NCI-H226 (cell line): ENCODE data around the gene TNS1.

ENCODE experiments used
- DNase-seq: peaks from one replicate; pipeline ENCODE4 v3.0.0-alpha.2; 2015

Gene TNS1

DNA sequence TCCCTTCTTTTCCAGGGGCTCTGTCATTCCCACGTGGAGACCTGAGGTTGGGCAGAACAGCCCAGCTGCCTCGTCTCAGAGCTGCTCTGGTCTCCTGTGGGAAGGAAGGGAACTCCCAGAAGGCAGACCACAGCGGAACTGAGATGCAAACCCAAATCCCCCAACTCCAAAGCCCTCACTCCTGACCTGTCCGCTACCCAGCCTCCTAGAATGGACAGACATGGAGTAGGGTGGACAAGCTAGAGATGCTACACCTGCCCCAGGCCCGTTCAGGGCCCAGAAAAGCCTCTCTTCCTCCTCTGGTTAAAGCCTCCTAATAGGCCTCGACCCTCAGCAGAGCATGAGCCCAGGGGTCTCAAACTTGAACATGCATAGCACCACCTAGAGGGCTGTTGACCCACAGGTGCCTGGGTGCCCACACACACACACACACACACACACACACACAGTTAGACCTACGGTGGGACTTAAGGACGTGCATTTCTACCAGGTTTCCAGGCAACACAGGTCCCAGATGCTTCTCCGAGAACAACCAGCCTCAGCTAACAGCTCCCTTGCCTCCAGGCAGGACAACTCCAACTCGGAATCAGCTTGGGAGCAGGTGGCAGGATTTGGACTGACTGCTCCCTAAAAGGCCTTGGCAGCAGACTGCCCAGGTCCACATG is 93.5 kb downstream of the TNS1 start:
- DNase-seq, result no peak

DNA sequence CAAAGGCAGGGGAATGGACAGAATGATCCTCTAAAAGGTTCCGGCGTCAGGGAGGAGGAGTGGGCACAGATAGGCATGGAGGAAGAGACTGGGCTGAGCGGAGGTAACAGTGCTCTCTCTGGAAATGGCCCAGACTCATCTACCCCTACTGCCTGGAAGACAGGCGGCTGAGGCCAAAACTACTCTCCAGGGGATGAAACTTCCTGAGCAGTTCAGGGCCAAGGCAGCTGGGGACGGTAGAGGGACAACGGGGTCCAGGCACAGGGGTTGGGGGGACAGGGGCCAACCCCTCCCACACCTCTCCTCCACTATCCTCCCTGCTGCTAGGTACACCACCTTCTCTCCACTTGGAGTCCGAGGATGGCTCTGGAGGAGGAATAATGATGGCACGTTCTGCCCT is 94.3 kb downstream of the TNS1 start:
- no peak for DNase-seq

DNA sequence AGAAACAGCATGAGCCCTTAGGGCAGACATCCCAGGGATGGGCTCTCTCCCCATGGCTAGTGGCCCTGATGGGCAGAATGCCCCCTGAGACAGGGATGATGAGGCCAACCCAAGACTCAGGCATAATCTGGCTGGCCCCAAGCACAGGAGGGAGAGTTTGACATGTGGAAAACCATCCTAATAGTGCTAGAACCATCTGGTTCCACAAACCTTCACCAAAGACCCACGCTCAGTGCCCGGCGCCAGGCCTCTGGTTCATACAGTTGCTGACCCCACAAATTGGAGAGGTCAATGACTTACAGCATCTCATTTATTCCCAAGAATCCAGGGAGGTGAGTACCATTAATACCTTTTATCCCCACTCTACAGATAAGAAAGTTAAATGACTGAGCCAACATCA is 95.5 kb downstream of the TNS1 start:
- DNase-seq, result no peak

DNA sequence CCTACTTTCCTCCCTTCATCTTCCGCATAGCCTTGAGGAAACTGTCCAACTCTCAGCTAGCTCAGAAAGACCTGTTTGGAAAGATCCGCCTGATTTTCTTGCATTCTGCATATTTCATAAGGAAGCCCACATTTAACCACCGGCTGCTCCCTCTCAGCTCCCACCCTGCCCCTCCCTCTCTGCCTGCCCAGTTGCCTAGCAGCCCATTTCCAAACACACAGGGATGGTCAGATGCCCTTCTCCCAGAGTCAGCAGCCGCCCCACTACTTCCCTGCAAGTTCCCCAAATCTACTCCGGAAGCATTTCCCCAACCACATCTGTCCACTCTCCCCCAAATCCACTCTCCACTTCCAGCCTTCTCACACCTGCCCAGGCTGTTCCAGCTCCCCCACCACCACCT is 96.0 kb downstream of the TNS1 start:
- no peak for DNase-seq

DNA sequence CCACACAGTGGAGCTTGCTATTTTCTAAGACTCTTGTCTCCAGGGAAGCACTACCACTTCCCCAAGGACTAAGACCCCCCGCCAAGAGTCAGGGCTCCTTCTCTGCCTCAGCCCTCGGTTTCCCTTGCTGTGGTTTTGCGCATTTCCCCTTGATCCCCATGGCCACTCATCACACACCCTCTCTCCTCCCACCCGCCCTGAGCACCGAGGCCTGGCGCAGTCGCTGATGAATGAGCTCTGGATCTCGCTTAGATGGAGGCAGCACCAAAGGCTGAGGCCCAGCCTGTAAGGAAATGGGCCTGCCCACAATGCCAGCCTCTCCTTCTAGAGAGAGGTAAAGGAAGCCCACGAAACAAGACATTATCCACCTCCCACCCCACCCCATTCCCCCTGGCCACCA is 96.9 kb downstream of the TNS1 start:
- no peak for DNase-seq

DNA sequence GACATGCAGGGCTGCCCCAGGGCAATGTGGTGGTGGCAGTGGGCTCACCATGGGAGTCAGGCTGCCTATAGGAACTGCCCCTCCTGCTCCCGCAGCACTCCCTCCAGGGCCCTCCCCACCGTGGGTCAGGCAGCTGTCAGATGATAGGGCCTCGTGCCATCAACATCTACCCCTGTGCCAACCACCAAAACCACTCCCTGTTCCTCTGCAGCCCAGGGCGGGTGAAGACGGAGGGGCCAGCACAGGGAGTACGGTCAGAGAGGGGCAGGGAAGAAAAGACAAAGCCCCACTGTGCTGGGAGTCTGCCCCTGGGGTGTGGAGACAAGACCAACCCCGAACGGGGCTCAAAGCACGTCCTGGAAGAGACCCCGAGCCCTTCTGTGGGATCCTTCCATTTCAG is 97.4 kb downstream of the TNS1 start:
- DNase-seq, result no peak

DNA sequence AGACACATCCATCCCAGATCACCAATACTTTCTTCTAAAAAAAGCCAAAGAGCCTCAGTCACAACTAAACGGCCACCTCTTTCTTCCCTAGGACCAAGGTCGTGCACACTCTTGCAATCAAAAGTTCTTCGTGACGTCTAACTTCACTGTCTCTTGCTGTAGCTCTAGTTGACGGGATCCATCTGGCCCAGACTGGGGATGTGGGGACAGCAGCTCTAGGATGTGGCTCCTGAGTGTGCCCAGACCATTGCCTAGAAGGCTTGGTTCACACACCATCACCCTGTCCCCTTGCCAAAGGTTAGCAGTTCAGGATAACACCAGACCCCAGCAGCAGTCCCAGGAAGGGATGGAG is 98.2 kb downstream of the TNS1 start:
- no peak for DNase-seq

DNA sequence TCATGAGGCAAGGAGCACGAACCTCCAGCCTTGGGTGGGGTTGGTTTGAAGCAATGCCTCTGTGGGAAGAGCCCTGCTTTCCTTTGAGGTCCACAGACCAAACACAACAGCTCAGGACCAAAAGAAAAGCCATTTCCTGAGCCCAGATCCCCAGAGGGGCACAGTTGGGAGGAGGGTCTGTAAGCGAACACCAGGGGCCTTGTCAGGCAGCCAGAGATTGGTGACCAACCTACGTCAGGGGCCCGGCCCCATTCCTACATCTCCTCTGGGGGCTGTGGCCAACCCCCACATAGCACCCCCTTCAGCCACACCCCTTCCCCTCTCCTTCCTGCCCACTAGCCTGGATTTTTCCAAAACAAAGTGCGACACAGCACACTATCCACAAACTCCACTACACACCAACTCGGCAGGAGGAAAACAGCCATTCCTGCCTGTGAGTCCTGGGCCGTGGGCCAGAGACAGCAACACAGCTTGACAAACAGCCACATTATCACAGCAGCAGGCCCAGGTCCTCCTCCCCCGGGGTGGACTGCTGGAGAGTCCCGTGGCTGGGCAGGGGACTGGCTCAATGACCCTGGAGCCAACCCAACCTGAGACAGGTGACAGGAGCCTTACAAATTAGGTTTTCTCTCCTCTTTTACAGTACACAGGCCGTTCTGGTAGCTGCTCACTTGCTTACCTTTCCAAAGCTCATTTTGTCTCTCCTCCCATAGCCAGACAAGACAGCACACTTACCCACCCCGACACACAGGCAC is 98.8 kb downstream of the TNS1 start:
- no peak for DNase-seq

DNA sequence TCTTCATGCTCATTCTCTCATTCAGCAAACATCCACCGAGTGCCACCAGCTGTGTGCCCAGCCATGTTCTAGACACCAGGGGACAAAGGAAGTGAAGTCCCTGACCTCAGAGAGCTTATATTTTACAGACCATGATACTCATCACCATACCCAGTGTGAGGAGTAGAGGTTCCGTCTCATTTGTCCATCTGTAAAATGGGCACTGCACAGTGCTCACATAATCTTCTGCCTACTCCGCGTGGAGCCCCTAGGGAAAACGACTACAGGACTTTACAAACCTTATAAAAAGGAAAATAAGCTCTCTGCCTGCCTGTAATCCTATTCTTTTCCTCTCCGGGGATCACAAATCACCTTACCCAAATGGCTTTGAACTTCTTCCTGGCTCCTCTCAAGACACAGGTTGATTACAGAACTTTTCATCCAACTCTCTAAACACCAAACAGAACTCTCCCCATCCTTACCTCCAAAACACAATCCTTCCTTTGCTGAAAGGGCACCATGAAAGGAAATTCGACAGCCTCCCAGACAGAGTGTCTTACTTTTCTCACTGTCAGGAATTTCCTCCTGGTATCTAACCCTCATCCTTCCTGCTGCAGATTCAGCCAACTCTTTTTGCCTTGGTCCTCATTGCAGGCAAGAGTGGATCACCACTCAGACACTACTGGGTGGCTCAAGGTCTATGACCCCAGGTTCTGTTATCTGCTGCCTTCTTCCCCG is 99.5 kb downstream of the TNS1 start:
- no peak for DNase-seq

DNA sequence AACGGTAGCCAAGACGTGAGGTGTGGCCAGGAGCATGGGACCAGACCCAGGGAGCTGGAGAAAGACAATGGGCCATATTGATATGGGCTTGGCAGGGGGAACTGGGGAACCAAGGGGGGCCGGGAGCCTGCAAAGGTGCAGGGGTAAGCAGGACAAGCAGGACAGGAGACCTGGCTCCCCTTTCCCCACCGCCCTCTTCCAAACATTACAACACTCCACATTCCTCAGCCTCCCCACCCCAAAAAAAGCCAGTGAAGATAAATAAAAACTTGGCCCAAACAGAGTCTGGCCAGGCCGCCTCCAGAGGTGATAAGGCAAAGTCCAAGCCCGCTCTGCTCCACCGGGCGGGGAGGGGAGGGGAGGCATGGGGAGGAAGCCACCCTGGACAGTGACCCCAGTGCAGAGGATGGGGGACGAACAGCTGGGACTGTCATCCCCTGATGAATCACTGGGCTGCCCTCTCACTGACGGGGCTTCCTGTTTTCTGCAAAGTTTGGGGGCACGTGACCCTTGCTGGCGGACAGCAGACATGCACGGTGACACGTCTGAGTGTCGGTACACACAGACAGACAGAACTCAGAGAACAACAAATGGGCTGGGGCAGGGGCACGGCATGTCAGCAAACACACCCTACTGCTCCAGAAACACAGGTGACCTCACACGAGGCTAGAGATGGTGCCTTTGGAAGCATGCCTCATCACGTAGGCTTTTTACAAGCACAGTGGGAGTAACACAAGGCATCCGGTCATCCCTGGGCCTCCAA is 100.2 kb downstream of the TNS1 start:
- DNase-seq, result no peak

DNA sequence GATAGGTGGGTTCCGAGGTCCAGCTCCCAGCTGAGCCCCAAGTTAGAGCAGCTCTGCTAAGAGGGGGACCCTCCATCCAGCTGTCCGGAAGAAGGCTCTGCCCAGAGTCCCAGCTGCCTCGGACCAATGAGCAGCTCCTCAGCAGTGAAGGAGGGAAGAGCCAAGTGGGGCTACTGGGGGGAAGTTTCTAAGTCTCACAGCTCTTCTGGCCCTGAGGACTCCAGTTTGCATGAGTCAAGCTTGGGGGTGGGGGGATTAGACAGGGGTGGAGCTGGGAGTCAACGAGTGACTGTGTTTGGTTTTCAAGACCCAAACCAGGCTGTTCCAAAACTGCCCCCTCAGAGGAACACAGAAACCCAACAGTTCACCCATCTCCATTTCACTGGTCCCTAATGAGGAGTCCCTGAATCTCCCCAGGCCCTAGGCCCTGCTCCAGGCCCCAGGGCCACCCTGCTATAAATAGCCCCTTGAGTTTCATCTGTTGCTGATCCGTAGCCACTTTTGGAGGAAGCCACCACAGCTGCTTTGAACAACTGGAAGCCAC is 100.9 kb downstream of the TNS1 start:
- DNase-seq, result no peak

DNA sequence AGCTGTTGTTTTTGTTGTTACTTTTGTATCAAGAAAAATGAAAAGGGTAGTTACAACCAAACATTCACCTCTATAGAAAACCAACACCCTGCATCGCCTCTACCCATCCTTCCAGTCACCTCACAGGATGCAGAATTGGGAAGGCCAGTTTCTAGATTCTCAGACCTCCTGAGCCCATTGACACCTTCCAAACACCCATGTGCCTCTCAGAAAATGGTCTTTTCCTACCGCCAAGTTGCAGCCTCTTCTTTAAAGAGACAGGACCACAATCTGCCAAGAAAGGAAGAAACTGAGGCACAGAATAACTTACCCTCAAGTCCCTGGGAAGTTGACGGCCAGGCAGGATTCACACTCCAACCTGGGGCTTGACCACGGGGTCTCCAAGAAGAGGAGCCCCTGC is 101.4 kb downstream of the TNS1 start:
- no peak for DNase-seq

DNA sequence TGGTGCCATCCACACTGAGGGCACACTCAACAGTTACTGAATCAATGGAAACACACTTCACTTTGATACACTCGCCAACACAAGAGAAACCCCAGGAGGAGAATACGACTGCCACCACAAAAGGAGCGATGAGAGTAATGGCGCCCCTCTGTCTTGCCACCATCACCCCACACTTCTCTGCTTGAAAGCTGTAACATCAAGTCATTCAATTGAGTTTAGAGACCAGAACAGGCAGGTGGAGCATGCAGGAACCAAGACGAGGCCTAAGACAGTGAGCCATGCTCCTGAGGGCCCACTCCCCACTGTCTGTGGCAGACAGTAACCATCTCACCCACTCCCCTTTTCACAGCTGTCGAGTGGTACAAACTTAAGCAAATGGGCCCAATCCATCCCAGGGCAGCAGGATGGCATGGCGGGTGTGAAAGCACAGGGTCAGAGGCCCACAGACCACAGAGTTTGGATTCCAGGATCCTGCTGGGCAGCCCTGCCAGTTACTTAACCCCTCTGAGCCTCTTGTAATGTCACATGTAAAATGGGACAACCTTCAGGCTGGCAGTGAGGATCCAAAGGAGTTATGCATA is 101.9 kb downstream of the TNS1 start:
- DNase-seq, result no peak

DNA sequence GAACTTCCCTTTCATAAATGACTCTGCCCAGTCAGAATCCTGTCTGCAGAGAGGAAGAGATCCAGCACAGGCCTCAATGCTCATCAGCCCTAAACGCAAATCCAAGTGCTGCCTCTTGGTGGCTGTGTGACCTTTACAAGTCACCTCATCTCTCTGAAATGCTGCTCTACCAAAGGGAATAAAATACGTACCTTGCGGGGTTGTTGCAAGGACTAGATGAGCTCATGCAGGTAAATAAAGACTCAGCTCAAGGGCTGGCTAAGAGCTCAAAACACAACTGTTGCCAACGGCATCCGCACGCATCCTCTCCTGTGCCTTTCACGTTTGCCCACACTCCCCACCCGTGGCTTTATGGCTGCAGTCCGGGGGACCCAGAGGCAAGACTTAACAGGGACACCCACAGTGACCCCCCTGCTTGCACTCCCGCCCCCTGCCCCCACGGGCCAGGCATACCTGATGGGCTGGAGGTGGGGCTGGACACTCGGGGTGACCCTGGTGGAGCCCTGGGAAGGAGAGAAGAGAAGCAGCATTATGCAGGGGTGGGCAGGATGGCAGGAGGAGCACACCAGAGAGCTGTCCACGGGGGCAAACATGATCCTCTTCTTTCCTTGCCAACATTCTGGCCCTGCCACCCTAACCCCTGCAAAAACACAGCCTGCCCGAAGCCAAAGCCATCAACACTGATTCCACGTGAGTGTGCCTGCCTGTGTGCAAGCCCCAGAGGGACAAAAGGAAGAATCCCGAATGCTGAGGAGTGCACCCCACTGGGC is 102.6 kb downstream of the TNS1 start:
- DNase-seq, result no peak

DNA sequence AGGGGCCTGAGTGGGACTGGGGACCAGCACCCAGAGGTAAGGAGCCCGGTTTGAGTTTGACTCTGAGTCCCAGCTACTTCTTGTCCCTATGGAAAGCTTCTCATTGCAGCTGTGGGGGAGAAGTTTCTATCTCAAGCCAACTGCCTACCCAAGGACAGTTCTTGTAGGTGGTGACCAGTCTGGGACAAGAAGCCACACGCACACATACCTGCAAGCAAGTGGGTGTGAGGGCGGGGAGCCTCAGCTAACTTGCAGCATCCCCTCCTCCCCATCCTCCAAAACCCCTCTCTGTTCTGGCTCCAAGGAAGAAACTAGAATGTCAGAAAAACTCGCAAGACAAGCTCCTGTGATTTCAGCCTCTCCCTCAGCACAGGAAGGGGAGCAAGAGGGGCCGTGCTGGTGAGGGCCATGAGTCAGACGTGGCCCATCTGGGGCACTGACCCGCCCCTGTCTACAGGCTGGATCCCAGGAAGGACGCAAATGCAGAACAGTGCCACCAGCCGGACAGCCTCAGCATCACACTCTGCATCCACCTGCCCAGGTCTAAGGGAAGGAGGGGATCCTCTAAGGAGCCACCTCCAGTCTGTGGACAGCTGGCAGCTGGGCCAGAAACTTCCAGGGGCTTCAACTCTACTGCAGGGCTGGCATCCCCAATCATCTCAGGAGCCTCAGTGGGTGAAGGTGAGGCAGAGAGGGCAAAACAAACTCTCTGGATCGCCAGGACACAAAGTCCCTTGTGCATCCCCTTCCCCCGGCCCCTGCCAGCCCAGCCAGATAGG is 103.4 kb downstream of the TNS1 start:
- DNase-seq, result peak; percentile 58

DNA sequence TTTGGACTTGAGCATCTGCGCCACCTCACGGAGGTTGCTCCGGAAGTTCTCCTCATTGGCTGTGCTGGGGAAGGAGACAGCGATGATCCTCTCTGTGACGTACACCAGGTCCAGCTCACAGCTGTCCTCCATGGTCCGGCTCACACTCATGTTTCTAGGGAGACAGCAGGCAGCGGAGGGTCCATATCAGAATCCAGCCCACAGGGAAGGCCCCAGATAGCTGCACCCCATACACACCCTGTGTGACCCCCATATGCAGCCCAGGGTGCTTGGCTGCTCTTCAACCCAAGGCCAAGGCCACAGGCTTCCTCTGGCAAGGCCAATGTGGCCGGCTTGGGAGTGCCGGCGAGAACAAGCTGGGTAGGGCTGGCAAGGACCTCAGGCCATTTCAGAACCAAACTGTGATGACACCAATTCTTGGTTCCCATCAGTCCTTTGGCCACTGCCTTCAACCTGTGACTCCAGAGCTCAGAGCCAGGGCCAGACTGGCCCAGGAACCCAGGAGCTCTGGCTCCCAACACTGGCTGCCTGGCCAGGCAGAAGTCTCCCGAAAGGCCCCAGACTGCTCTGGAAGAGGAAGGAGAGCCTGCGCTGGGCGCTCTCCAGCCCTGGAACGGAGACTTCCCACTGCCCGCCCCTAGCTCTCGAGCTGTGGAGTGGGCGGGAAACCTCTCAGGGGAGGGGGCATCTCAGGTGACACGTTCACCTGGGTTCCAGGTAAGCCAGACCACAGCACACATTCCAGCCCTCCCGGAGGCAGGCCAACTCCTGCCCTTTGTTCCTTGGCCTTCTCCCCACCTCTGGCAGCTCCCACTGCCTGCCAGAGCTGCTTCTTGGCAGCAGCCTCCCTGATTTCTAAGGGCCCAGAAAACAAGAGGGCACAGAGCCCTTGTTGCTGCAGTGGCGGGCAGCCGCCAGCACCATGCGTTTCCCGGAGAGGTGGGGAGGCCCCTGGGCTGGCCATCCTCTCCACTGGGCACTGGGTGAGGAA is 104.7 kb downstream of the TNS1 start:
- no peak for DNase-seq

DNA sequence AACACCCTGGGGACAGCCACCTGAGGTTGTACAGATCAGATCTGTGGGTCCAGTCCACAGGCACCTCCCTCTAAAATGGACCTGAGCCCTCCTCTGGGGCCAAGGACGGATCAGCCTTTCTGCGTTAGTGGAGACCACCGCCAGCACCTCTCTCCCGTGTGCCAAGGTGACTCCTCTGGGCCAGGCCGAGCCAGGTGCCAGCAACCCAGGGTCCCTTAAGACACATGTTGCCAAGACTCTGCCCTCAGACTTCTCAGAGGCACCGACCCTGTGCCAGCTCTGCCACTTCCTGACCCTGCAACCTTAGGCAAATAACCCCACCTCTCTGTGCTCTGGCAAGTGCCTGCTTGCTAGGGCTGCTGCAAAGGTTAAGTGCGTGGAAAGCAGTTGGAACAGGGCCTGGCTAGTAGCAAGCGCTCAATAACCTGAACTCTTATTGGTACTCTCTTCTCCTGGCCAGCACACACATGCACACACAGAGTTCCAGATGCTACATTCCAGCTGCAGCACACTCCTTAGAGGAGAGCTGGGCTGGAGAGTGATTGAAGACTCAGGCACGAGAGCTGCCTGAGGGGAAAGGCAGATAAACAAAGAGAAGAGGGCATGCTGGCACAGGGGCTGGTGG is 105.6 kb downstream of the TNS1 start:
- DNase-seq, result no peak

DNA sequence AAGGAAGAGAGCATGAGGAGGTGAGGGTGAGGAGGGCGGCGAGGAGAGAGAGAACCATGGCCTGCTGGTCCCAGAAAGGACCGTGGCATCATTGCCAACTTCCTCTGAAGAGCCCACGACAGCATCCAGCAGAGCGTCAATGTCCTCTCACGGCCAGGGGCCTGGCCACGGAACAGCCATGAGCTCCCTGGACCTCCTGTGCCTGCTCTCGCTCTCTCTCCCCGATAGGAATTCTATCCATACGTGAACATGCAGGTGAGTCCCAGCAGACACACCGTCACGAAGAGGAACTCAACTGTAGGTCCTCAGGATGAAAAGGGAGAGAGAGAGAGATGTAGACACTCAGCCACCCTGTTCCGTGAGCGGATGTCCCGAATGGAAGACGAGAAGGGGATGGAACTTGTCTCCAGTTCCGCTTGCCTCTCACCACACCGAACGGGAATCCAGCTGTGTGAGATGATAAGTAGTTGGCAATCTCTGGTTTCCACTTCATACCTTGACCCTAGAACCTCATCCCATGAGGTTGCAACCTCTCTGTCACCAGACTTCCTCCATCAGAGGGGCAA is 107.6 kb downstream of the TNS1 start:
- DNase-seq, result no peak

DNA sequence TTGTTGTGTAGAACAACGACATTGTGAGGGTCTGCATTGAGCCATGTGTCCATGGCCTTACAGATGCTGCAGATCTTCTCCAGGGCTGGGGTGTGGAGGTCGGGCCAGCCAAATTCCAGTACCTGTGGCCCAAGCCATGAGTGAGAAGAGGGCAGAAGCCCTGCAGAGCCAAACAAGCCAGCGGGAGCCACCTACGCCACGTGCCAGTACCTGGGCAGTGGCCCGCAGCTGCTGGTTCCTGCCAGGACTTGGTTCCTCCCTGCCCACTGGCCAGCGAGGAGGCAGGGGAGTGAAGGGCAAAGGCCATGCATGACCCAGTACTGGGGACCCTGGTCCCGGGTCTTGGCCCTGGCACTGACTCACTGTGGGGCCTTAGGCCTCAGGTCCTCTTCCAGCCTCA is 109.4 kb downstream of the TNS1 start:
- no peak for DNase-seq
